HG02970 (cell line): ENCODE results near the gene MPHOSPH6.
"Not testable (repeated sequence)": the region's sequence is repeated elsewhere in the genome, so short reads cannot be mapped to it uniquely, and the experiment has no call there.

Source experiments
- ATAC-seq: cut with Tn5 transposase; IDR thresholded peaks from one replicate; pipeline ENCODE4 v1.9.1; 2021; ENCODE audit warnings: mild to moderate bottlenecking, moderate library complexity, moderate number of reproducible peaks; ENCODE audit not compliant: unreplicated experiment, low FRiP score

The MPHOSPH6 gene

GRCh38 chr16:82176204-82176603, 6.2 kb upstream of the MPHOSPH6 start:
- no peak for ATAC-seq

- ATAC-seq, result no peak
Measured at GRCh38 chr16:82175627-82176026, 5.6 kb upstream of the MPHOSPH6 start.

GRCh38 chr16:82167670-82168069, 2.4 kb downstream of the MPHOSPH6 start:
- ATAC-seq, result no peak

- no peak for ATAC-seq
Measured at GRCh38 chr16:82160226-82160625, 9.8 kb downstream of the MPHOSPH6 start.

GRCh38 chr16:82157836-82158235, 12.2 kb downstream of the MPHOSPH6 start:
- no peak for ATAC-seq

- ATAC-seq, result no peak
Measured at GRCh38 chr16:82157534-82157812, 12.6 kb downstream of the MPHOSPH6 start.

- no peak for ATAC-seq
Measured at GRCh38 chr16:82156761-82157533, 13.1 kb downstream of the MPHOSPH6 start.

GRCh38 chr16:82152641-82153112, 17.3 kb downstream of the MPHOSPH6 start:
- ATAC-seq, result no peak

GRCh38 chr16:82152196-82152595, 17.8 kb downstream of the MPHOSPH6 start:
- no peak for ATAC-seq

- ATAC-seq, result no peak
Measured at GRCh38 chr16:82150549-82150948, 19.5 kb downstream of the MPHOSPH6 start.

- no peak for ATAC-seq
Measured at GRCh38 chr16:82149536-82149935, 20.5 kb downstream of the MPHOSPH6 start.

- no peak for ATAC-seq
Measured at GRCh38 chr16:82147546-82147945, 22.5 kb downstream of the MPHOSPH6 start.

GRCh38 chr16:82146957-82147356, 23.1 kb downstream of the MPHOSPH6 start:
- no peak for ATAC-seq

GRCh38 chr16:82146556-82146955, 23.5 kb downstream of the MPHOSPH6 start:
- no peak for ATAC-seq

GRCh38 chr16:82139286-82139571, 30.8 kb downstream of the MPHOSPH6 start:
- not testable (repeated sequence) for ATAC-seq

GRCh38 chr16:82138478-82139285, 31.3 kb downstream of the MPHOSPH6 start:
- no peak for ATAC-seq

- no peak for ATAC-seq
Measured at GRCh38 chr16:82137822-82138167, 32.2 kb downstream of the MPHOSPH6 start.

GRCh38 chr16:82136956-82137821, 32.8 kb downstream of the MPHOSPH6 start:
- ATAC-seq, result no peak

- no peak for ATAC-seq
Measured at GRCh38 chr16:82135844-82136243, 34.2 kb downstream of the MPHOSPH6 start.

GRCh38 chr16:82134846-82135245, 35.2 kb downstream of the MPHOSPH6 start:
- ATAC-seq, result no peak

GRCh38 chr16:82133798-82134197, 36.2 kb downstream of the MPHOSPH6 start:
- ATAC-seq, result no peak
